ACC112 (cell line): ENCODE data around the gene PSMD2.

ENCODE experiments used
- H2AFZ ChIP-seq: fragments of 200-600 bp; sonication (generic); one replicate; pipeline ENCODE4 v1.6.0; 2017; ENCODE audit warnings: antibody characterized with exemption, low read length; ENCODE audit not compliant: unreplicated experiment
- H3K27ac ChIP-seq: fragments of 200-600 bp; sonication (generic); 2 replicates; pipeline ENCODE4 v1.5.1; 2014; ENCODE audit warnings: low read depth, mild to moderate bottlenecking, antibody characterized with exemption, low read length, moderate library complexity
- H3K27me3 ChIP-seq: fragments of 200-600 bp; sonication (generic); 2 replicates; pipeline ENCODE4 v1.6.1; 2014; ENCODE audit warnings: mild to moderate bottlenecking, antibody characterized with exemption, low read length, moderate library complexity, mixed read lengths; ENCODE audit not compliant: insufficient read depth
- H3K36me3 ChIP-seq: fragments of 200-600 bp; sonication (generic); 2 replicates; pipeline ENCODE4 v1.6.1; 2016; ENCODE audit warnings: mild to moderate bottlenecking, antibody characterized with exemption, low read length, moderate library complexity, mixed read lengths; ENCODE audit not compliant: insufficient read depth
- H3K4me1 ChIP-seq: fragments of 200-600 bp; sonication (generic); one replicate; pipeline ENCODE4 v1.6.1; 2016; ENCODE audit warnings: low read length, mixed read lengths; ENCODE audit not compliant: insufficient read depth, unreplicated experiment, control insufficient read depth
- H3K4me3 ChIP-seq: fragments of 200-600 bp; sonication (generic); 2 replicates; pipeline ENCODE4 v1.5.1; 2014; ENCODE audit warnings: mild to moderate bottlenecking, low read depth, low read length
- H3K79me2 ChIP-seq: fragments of 200-600 bp; sonication (generic); one replicate; pipeline ENCODE4 v1.6.0; 2016; ENCODE audit warnings: low read length; ENCODE audit not compliant: control insufficient read depth, unreplicated experiment, insufficient read depth

The PSMD2 gene

GRCh38 chr3:184284696-184285095 is 14.3 kb upstream of the PSMD2 start:
- Histone ChIP-seq H3K27ac (no peak overlapping the region), H3K4me3 (no peak overlapping the region), H3K27me3 (peaks cover 16% of the 10 kb centered on the region), H3K36me3 (no peaks in the 10 kb centered on the region), H3K79me2 (no peaks in the 10 kb centered on the region), H2AFZ (no peak overlapping the region), H3K4me1 (peaks cover 3% of the 10 kb centered on the region)

- H2AFZ ChIP-seq, result no peak overlapping the region
- peaks cover 11% of the 10 kb centered on the region; the same call in 1 of the 2 replicates for H3K27me3 ChIP-seq
- peaks cover 2% of the 10 kb centered on the region for H3K4me1 ChIP-seq
- no peaks in the 10 kb centered on the region for H3K36me3 ChIP-seq
- no peak overlapping the region for H3K4me3 ChIP-seq
- no peaks in the 10 kb centered on the region for H3K79me2 ChIP-seq
- no peak overlapping the region for H3K27ac ChIP-seq
Observed at GRCh38 chr3:184289426-184289938, 9.6 kb upstream of the PSMD2 start.

GRCh38 chr3:184290331-184290730 is 8.7 kb upstream of the PSMD2 start:
- Histone ChIP-seq H3K4me3 (no peak overlapping the region), H2AFZ (no peak overlapping the region), H3K4me1 (no peaks in the 10 kb centered on the region), H3K27ac (no peak overlapping the region), H3K27me3 (peaks cover 11% of the 10 kb centered on the region; the same call in 1 of the 2 replicates), H3K36me3 (no peaks in the 10 kb centered on the region), H3K79me2 (no peaks in the 10 kb centered on the region)

- H3K27ac ChIP-seq, result no peak overlapping the region
- peaks cover 3% of the 10 kb centered on the region; the same call in 1 of the 2 replicates for H3K27me3 ChIP-seq
- no peaks in the 10 kb centered on the region for H3K79me2 ChIP-seq
- H3K4me1 ChIP-seq, result no peaks in the 10 kb centered on the region
- no peak overlapping the region for H3K4me3 ChIP-seq
- H2AFZ ChIP-seq, result no peak overlapping the region
- H3K36me3 ChIP-seq, result no peaks in the 10 kb centered on the region
Observed at GRCh38 chr3:184291044-184291737, 7.8 kb upstream of the PSMD2 start.

- Histone ChIP-seq H3K4me3 (no peak overlapping the region), H3K4me1 (no peaks in the 10 kb centered on the region)
Observed at GRCh38 chr3:184291738-184292445, 7.1 kb upstream of the PSMD2 start.

GRCh38 chr3:184295771-184296170 is 3.3 kb upstream of the PSMD2 start:
- no peak overlapping the region for H2AFZ ChIP-seq
- peaks cover 17% of the 10 kb centered on the region for H3K79me2 ChIP-seq
- H3K4me3 ChIP-seq, result no peak overlapping the region
- H3K4me1 ChIP-seq, result peaks cover 5% of the 10 kb centered on the region
- H3K36me3 ChIP-seq, result peaks cover 5% of the 10 kb centered on the region
- H3K27ac ChIP-seq, result no peak overlapping the region
- H3K27me3 ChIP-seq, result no peaks in the 10 kb centered on the region

More at GRCh38 chr3:184291738-184292445, 7.1 kb upstream of the PSMD2 start:
- no peak overlapping the region for H3K27ac ChIP-seq
- H3K36me3 ChIP-seq, result no peaks in the 10 kb centered on the region
- H3K27me3 ChIP-seq, result 0 out of 2 replicates have a peak, but pooled peaks cover 2% of the 10 kb centered on the region
- no peaks in the 10 kb centered on the region for H3K79me2 ChIP-seq
- no peak overlapping the region for H2AFZ ChIP-seq

- H3K36me3 ChIP-seq, result peaks cover 10% of the 10 kb centered on the region
- H3K4me3 ChIP-seq, result no peak overlapping the region
- H3K79me2 ChIP-seq, result peaks cover 25% of the 10 kb centered on the region
- H2AFZ ChIP-seq, result no peak overlapping the region
- H3K27me3 ChIP-seq, result no peaks in the 10 kb centered on the region
- peaks cover 13% of the 10 kb centered on the region for H3K4me1 ChIP-seq
- no peak overlapping the region for H3K27ac ChIP-seq
Observed at GRCh38 chr3:184296616-184297015, 2.4 kb upstream of the PSMD2 start.

GRCh38 chr3:184299488-184300377 is 692 bp downstream of the PSMD2 start:
- H3K27ac ChIP-seq, result peak overlapping the region; percentile 84

GRCh38 chr3:184300378-184300720 is 1.3 kb downstream of the PSMD2 start:
- H3K27ac ChIP-seq, result peak overlapping the region; percentile 84
- peaks cover 59% of the 10 kb centered on the region for H3K79me2 ChIP-seq
- no peaks in the 10 kb centered on the region for H3K27me3 ChIP-seq
- peaks cover 41% of the 10 kb centered on the region for H3K36me3 ChIP-seq
- no peak overlapping the region for H2AFZ ChIP-seq
- peaks cover 31% of the 10 kb centered on the region for H3K4me1 ChIP-seq
- peak overlapping the region; percentile 91 for H3K4me3 ChIP-seq

More at GRCh38 chr3:184299488-184300377, 692 bp downstream of the PSMD2 start:
- H3K4me1 ChIP-seq, result peaks cover 31% of the 10 kb centered on the region
- peaks cover 56% of the 10 kb centered on the region for H3K79me2 ChIP-seq
- no peak overlapping the region for H2AFZ ChIP-seq
- H3K36me3 ChIP-seq, result peaks cover 40% of the 10 kb centered on the region
- no peaks in the 10 kb centered on the region for H3K27me3 ChIP-seq
- H3K4me3 ChIP-seq, result peak overlapping the region; percentile 91

- peaks cover 56% of the 10 kb centered on the region for H3K36me3 ChIP-seq
- no peak overlapping the region for H2AFZ ChIP-seq
Observed at GRCh38 chr3:184305577-184305976, 6.5 kb downstream of the PSMD2 start.

More at GRCh38 chr3:184305577-184305976, 6.5 kb downstream of the PSMD2 start:
- Histone ChIP-seq H3K27me3 (no peaks in the 10 kb centered on the region), H3K27ac (no peak overlapping the region), H3K4me3 (no peak overlapping the region), H3K79me2 (peaks cover 53% of the 10 kb centered on the region), H3K4me1 (peaks cover 28% of the 10 kb centered on the region)
